Stimulated activated CD4-positive, alpha-beta T cell treated with anti-CD3 and anti-CD28 coated beads, TNF-alpha, amount 100 ng/mL, for 48 hours (primary cell): ENCODE measurements around the gene MAL.

Experiments
- DNase-seq, 3 donors: peaks; one replicate each; pipeline ENCODE4 v3.0.0-alpha.2; 2020; ENCODE audit warnings: low read depth in 3 of 3

The MAL gene

GRCh38 chr2:95048825-95049682 lies 23.5 kb downstream of the MAL start:
- DNase-seq = no peak

DNA sequence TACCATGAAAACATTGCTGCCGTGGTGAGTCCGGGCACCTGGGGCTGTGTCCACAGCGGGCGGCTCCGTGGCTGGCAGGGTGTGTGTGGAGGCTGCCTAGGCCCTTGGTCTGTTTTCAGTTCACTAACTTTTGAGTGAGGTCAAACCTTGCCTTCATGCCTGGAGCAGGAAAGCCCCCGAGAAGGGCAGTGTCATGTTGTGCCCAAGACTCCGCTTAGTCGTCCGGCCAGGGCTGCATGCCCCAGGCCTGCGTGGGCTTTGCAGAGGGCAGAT lies 24.1 kb downstream of the MAL start:
- no peak for DNase-seq

- no peak for DNase-seq
These were observed 24.5 kb downstream of the MAL start for GRCh38 chr2:95049961-95050360.

- DNase-seq = no peak
These were observed 25.1 kb downstream of the MAL start for GRCh38 chr2:95050385-95051300.

GRCh38 chr2:95051626-95052025 lies 26.1 kb downstream of the MAL start:
- no peak for DNase-seq

DNA sequence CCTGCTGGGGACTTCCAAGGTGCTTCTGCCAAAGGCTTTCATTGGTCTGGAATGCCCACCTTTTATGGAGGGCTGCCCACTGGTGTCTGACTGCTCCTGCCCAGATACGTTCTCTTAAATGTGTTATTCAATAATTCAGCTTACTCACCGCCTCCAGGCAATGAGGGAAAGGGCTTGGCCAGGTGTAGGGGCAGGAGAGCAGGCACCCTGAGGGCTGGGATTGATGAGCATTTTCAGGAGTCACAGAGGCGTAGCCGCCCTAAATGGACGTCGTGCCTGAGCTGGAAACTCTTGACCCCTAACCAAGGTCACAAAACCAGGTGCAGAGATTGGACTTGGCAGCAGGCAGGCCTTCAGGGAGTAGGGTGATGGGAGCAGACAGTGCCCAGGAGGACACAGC lies 26.8 kb downstream of the MAL start:
- DNase-seq = no peak

DNA sequence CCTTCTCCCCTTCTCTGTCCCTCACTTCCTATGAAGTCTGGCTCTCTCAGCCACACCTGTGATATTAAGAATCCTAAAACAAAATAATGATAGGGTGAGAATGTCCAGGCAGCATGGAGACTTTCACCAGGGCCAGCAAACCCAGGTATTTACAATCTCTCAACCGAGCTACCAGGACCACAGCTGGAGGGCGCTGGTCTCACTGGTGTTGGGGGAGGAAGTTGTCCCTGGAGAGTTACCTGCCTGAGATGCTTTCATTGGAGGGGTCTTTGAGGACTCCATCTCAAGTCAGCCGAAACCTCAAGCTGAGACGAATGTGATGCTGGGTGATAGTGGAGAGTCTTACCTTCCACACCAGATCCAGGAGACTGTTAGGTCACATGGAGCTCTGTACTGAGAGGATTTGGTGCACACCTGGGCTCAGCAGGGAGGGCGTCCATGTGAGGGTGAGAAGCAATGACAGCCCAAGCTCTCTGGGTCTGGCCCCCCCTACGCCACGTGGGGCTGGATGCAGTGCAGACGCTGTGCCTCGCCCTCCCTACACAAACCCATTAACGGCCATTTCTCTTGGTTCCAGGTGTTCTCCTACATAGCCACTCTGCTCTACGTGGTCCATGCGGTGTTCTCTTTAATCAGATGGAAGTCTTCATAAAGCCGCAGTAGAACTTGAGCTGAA lies 27.4 kb downstream of the MAL start:
- DNase-seq = no peak

- DNase-seq = no peak
These were observed 28.0 kb downstream of the MAL start for GRCh38 chr2:95053543-95053942.

- no peak for DNase-seq
These were observed 28.5 kb downstream of the MAL start for GRCh38 chr2:95054016-95054415.

GRCh38 chr2:95055262-95055661 lies 29.8 kb downstream of the MAL start:
- DNase-seq = no peak

DNA sequence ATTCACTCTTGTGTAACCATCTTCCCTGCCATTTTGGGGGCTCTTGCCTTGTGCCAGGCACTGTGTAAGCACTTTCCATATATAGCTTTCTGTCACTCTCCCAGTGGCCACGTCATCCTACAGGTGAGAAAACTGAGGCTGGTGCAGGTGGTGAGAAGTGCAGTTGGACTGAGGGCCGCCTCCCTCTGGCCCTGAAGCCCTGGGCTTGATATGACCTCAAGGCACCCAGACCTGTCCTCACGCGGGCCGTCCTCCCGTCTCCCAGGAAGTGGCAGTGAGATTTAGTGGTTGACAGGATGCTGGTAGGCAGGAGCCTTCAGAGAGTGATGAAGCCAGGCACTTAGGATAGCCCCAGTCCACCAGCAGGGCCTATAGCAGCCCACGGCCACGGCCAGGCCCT lies 30.5 kb downstream of the MAL start:
- no peak for DNase-seq

DNA sequence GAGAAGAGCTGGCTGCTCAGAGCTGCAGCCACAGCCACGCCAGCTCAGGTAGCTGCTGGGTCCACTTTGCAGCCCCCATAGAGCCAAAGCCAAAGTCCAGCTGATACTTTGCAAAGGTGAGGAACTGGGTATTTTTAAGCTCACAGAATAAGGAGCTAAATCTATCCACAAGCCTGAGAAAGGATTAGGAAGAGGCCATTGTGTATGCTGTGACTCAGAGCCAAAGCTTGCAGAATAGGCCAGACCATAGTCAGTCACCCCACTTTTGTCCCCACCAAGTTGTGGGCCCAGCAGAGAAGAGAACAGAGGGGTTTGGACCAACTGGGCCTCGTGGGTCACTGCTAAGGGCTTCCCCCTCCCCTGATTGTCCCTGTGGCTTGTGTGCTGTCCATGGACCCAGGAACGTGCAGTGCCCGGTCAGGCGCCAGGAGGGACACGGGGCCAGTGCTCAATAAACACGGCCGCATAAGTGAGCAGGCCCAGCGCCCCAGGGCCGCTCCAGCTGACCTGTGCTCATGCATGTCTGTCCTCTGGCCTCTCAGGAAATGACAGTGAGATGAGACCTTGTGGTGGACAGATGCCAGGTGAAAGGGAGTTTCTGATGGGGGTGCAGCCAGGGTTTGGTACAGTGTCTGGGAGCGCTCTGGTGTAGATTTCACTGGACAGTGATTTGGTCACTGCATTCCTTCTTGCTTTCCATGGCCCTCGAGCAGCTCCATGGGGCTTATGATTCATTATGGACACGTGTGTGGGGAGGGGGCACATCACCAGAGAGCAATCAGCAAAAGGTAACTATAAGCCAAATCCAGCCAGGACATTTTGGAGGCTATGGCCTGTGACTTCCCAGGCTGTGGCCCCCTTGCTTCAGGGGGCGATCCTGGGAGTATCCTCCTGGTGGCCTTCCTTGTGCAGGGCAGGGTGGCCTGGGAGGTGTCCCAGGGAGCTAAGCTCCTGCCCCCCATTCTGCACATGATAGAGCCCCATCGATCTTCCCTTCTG lies 31.3 kb downstream of the MAL start:
- DNase-seq = no peak

GRCh38 chr2:95057535-95058370 lies 32.2 kb downstream of the MAL start:
- DNase-seq = no peak

DNA sequence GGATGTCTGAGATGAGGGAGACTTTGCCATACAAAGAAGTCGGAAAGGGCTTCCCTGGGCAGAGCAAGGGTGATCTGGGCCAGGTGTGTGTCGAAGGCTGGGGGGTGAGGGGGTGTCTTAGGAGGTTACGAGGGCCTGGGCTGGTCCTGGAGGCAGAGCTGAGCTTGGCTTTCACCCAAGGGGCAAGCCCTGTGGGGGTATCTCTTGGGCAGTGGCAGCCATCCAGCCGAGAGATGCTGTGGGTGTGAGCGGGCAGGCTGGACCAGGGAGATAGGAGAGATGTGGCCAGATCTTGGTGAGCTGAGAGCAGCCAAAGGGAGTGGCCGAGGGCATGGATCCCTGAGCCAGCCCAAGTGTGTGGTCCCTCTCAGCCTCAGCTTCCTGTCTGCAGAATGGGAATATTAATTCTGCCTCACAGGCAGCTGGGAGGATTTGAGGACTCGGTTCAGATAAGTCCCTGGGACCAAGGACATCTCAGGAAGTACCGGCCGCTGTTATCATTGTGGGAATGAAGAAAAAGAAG lies 33.0 kb downstream of the MAL start:
- no peak for DNase-seq

- no peak for DNase-seq
These were observed 33.6 kb downstream of the MAL start for GRCh38 chr2:95058989-95059641.

DNA sequence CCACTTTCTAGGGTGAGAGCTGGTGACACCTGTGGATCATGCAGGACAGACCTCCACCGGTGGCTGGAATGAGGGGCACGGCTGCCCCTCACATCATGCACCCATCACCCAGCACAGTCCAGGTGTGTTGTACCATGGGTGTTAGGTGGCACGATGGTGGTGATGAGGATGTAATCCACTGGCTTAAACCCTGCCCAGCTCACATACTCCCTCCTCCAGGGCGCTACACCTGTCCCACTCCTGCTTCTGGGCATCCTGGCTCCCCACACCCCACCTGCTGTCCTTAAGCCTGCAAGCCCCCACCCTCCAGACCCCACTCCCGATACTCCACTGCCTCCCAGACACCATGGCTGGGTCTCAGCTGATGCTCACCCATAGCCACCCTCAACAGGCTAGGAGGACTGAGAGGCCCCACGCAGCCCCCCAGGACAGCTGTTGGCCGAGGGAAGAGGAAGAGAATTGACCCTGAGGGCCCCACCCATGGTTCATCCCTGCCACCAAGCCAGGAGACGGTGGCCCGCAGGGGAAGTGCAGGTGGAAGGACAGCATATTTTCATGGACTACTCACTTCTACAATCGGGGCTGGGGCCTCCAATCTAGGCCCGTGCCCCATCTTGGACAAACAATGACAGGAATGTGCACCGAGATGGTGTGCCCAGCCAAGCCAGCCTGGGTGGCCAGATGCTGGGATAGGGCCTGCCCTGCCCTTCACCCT lies 34.3 kb downstream of the MAL start:
- no peak for DNase-seq

GRCh38 chr2:95060446-95061118 lies 35.1 kb downstream of the MAL start:
- DNase-seq = no peak

DNA sequence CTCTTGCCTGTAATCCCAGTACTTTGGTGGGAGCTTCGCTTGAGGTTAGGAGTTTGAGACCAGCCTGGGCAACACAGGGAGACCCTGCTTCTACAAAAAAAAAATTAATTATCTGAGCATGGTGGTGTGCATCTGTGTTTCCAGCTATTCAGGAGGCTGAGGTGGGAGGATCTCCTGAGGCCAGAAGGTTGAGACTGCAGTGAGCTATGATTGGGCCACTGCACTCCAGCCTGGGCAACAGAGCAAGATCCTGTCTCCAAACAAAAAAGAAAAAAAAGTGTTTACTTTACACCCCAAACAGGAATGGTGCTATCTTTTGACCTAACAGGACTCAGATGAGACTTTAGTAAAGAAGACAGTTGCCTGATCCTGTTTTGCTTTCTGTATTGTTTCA lies 35.6 kb downstream of the MAL start:
- DNase-seq = no peak
